CD14-positive monocyte (primary cell): Measurements from ENCODE around the gene POLD4. TPM values are rescaled to one million over a fixed set of nuclear protein-coding genes. Genes with fewer than 3 reads are reported as not detected.

Source experiments
- DNase-seq, 3 donors: peaks; one replicate each; pipeline ENCODE4 v3.0.0-alpha.2; 2011 to 2022
- H2AFZ ChIP-seq: 2 replicates; pipeline ENCODE4 v1.6.0; 2012; ENCODE audit warnings: mild to moderate bottlenecking, low read depth, low read length, inconsistent platforms; ENCODE audit not compliant: insufficient read depth, poor library complexity, severe bottlenecking
- H3K27ac ChIP-seq, 2 donors: 1 replicate in 1 of 2; 2 replicates in 1 of 2; pipeline ENCODE4 v1.5.1; 2012 to 2013; ENCODE audit warnings: low read length in 2 of 2, control low read depth in 1 of 2, inconsistent platforms in 1 of 2, low read depth in 1 of 2, mild to moderate bottlenecking in 1 of 2
- H3K27me3 ChIP-seq, 2 donors: one replicate each; pipeline versions ENCODE4 v1.6.0 to v1.6.1; 2011 to 2013; ENCODE audit warnings: low read length in 2 of 2; ENCODE audit not compliant: control insufficient read depth in 2 of 2, insufficient read depth in 2 of 2
- H3K36me3 ChIP-seq, 2 donors: replicated peaks in 1 of 2; 1 replicate in 1 of 2; 2 replicates in 1 of 2; pipeline versions ENCODE4 v1.5.1 to v1.6.1; 2012 to 2013; ENCODE audit warnings: low read length in 2 of 2, control low read depth in 1 of 2, inconsistent platforms in 1 of 2, mild to moderate bottlenecking in 1 of 2; ENCODE audit not compliant: insufficient read depth in 2 of 2, control insufficient read depth in 1 of 2
- H3K4me1 ChIP-seq, 2 donors: 1 replicate in 1 of 2; 2 replicates in 1 of 2; pipeline versions ENCODE4 v1.5.1 to v1.6.1; 2012 to 2013; ENCODE audit warnings: low read length in 2 of 2, control low read depth in 1 of 2, inconsistent platforms in 1 of 2, mild to moderate bottlenecking in 1 of 2, moderate library complexity in 1 of 2; ENCODE audit not compliant: insufficient read depth in 2 of 2, control insufficient read depth in 1 of 2
- H3K4me2 ChIP-seq: replicated peaks from 2 replicates; pipeline ENCODE3; 2012; ENCODE audit warnings: low read length, moderate library complexity, mild to moderate bottlenecking; ENCODE audit not compliant: poor library complexity, severe bottlenecking; ENCODE audit errors: extremely low read depth
- H3K4me3 ChIP-seq, 3 experiments: fragments of 200-600 bp in 1 of 3; sonication (generic) in 1 of 3; replicated peaks in 1 of 3; 1 replicate in 2 of 3; 2 replicates in 1 of 3; pipeline ENCODE4 v1.5.1; 2011 to 2013; ENCODE audit warnings: low read length in 3 of 3, mild to moderate bottlenecking in 3 of 3, control low read depth in 2 of 3, low read depth in 2 of 3, inconsistent platforms in 1 of 3, moderate library complexity in 1 of 3
- H3K79me2 ChIP-seq: 2 replicates; pipeline ENCODE4 v1.6.0; 2012; ENCODE audit warnings: mild to moderate bottlenecking, control low read depth, inconsistent platforms, low read length, moderate library complexity; ENCODE audit not compliant: insufficient read depth
- H3K9ac ChIP-seq: 2 replicates; pipeline ENCODE4 v1.6.0; 2017; ENCODE audit warnings: low read length, mild to moderate bottlenecking; ENCODE audit not compliant: insufficient read depth, poor library complexity, severe bottlenecking
- H3K9me3 ChIP-seq, 2 donors: replicated peaks in 1 of 2; 1 replicate in 1 of 2; 2 replicates in 1 of 2; pipeline versions ENCODE4 v1.5.1 to v1.6.1; 2012 to 2013; ENCODE audit warnings: low read length in 2 of 2, control low read depth in 1 of 2; ENCODE audit not compliant: control insufficient read depth in 1 of 2, insufficient read depth in 1 of 2
- H4K20me1 ChIP-seq: 2 replicates; pipeline ENCODE4 v1.6.0; 2012; ENCODE audit warnings: mild to moderate bottlenecking, low read length, control low read depth, moderate library complexity; ENCODE audit not compliant: insufficient read depth
- H3K27ac Mint-ChIP-seq, 7 donors: one replicate each; pipeline ENCODE4 v1.8.0; 2020; ENCODE audit warnings: mild to moderate bottlenecking in 7 of 7, mixed read lengths in 7 of 7, moderate library complexity in 6 of 7, inconsistent platforms in 2 of 7
- H3K27me3 Mint-ChIP-seq, 3 donors: one replicate each; pipeline ENCODE4 v1.8.0; 2021 to 2022; ENCODE audit warnings: low read depth in 3 of 3, mild to moderate bottlenecking in 3 of 3, mixed read lengths in 3 of 3, moderate library complexity in 3 of 3, inconsistent platforms in 1 of 3
- H3K36me3 Mint-ChIP-seq, 2 donors: one replicate each; pipeline ENCODE4 v1.8.0; 2020; ENCODE audit warnings: mixed read lengths in 2 of 2, inconsistent platforms in 1 of 2, mild to moderate bottlenecking in 1 of 2
- H3K4me1 Mint-ChIP-seq: one replicate; pipeline ENCODE4 v1.8.0; 2020; ENCODE audit warnings: mild to moderate bottlenecking, mixed read lengths
- H3K4me3 Mint-ChIP-seq, 2 donors: one replicate each; pipeline ENCODE4 v1.8.0; 2020; ENCODE audit warnings: mild to moderate bottlenecking in 2 of 2, mixed read lengths in 2 of 2, moderate library complexity in 1 of 2
- H3K9me3 Mint-ChIP-seq, 7 donors: one replicate each; pipeline ENCODE4 v1.8.0; 2020 to 2022; ENCODE audit warnings: mixed read lengths in 7 of 7, mild to moderate bottlenecking in 6 of 7, moderate library complexity in 6 of 7, inconsistent platforms in 2 of 7
- CTCF ChIP-seq: fragments of 200-600 bp; IDR thresholded peaks from one replicate; pipeline ENCODE4 v1.8.0; 2022; ENCODE audit warnings: antibody characterized with exemption, mild to moderate bottlenecking
- WGBS: methylation state at CpG from one replicate; pipeline ENCODE4 v1.1.5; 2013; ENCODE audit warnings: missing lambda C conversion rate; ENCODE audit not compliant: insufficient coverage; 5-methylcytosine and 5-hydroxymethylcytosine counted together
- intact Hi-C, 2 donors: fragments of 100-400 bp; cut with micrococcal nuclease; formaldehyde crosslinking; loops; one replicate each; pipeline versions ENCODE4 v1.15.0 to v1.15.1; 2023
- polyA plus RNA-seq, 3 donors: library from polyadenylated mRNA; depleted of rRNA in 1 of 3; unstranded in 2 of 3; stranded (reverse) in 1 of 3; fragments of 300-500 nt in 2 of 3; fragments of >200 nt in 1 of 3; fragmentation: Illumina TruSeq in 2 of 3; gene quantifications; 1 replicate in 2 of 3; 2 replicates in 1 of 3; pipeline ENCODE4 v1.2.3, GENCODE V29; 2012 to 2021

The POLD4 gene
- polyA plus RNA-seq, 3 donors, result 157 to 205 (median 176) TPM

- Histone ChIP-seq H3K4me1 (peaks cover 30 to 57% of the 10 kb centered on the region in 2 donors), H3K9ac (no peak overlapping the region), H3K27me3 (no peaks in the 10 kb centered on the region), H3K27ac (peak overlapping the region in 1 of 2 donors; percentile 20), H4K20me1 (peaks cover 75% of the 10 kb centered on the region), H3K4me2 (no peak overlapping the region), H3K79me2 (peaks cover 61% of the 10 kb centered on the region), H2AFZ (no peak overlapping the region), H3K9me3 (no peaks in the 10 kb centered on the region), H3K36me3 (peaks cover 39 to 59% of the 10 kb centered on the region in 2 donors), H3K4me3 (no peak overlapping the region)
- H3K27me3 Mint-ChIP-seq, result peaks cover 0 to 3% (median 0%) of the 10 kb centered on the region in 3 donors
- no peaks in the 10 kb centered on the region for H3K9me3 Mint-ChIP-seq
- WGBS, result 0% methylated on average over 5 of the region's 13 CpGs
- H3K4me3 Mint-ChIP-seq, result no peak overlapping the region
- intact Hi-C loops, result loop anchor here in 1 of 2 donors (10.0 kb wide), 1 partner anchor 552 kb away; the partner anchor contains the start of gene RCE1
- H3K36me3 Mint-ChIP-seq, result peaks cover 39 to 48% of the 10 kb centered on the region in 2 donors
- no peak for TF ChIP-seq CTCF
- H3K4me1 Mint-ChIP-seq, result peaks cover 49% of the 10 kb centered on the region
- H3K27ac Mint-ChIP-seq, result peak overlapping the region in 3 of 7 donors; percentile 25 to 72 (median 52)
- no peak for DNase-seq
These were observed 43.4 kb upstream of the POLD4 start for GRCh38 chr11:67396587-67397389.

- H3K4me3 Mint-ChIP-seq, result no peak overlapping the region
- no peaks in the 10 kb centered on the region for H3K9me3 Mint-ChIP-seq
- peaks cover 73% of the 10 kb centered on the region for H4K20me1 ChIP-seq
- H3K9me3 ChIP-seq, result no peaks in the 10 kb centered on the region
- H3K4me1 Mint-ChIP-seq, result peaks cover 51% of the 10 kb centered on the region
- no peak overlapping the region for H3K4me2 ChIP-seq
- WGBS, result 92% methylated on average over 7 of the region's 7 CpGs
- H3K36me3 Mint-ChIP-seq, result peaks cover 39 to 48% of the 10 kb centered on the region in 2 donors
- DNase-seq, result no peak
- peaks cover 0 to 3% (median 0%) of the 10 kb centered on the region in 3 donors for H3K27me3 Mint-ChIP-seq
- H3K4me3 ChIP-seq, result no peak overlapping the region
- no peak overlapping the region for H3K9ac ChIP-seq
- no peak overlapping the region for H2AFZ ChIP-seq
- no peak overlapping the region for H3K27ac Mint-ChIP-seq
- peaks cover 62% of the 10 kb centered on the region for H3K79me2 ChIP-seq
- peak overlapping the region in 1 of 2 donors; percentile 9 for H3K27ac ChIP-seq
- TF ChIP-seq CTCF, result no peak
- H3K36me3 ChIP-seq, result peaks cover 39 to 59% of the 10 kb centered on the region in 2 donors
- no peaks in the 10 kb centered on the region for H3K27me3 ChIP-seq
- intact Hi-C loops, result loop anchor here in 1 of 2 donors (10.0 kb wide), 1 partner anchor 551 kb away; the partner anchor contains the start of gene RCE1
- peaks cover 33 to 61% of the 10 kb centered on the region in 2 donors for H3K4me1 ChIP-seq
These were observed 42.9 kb upstream of the POLD4 start for GRCh38 chr11:67396259-67396581.
